ACHN (cell line): ENCODE data around the gene FMN1.

ENCODE experiments used
- DNase-seq: peaks from one replicate; pipeline ENCODE4 v3.0.0-alpha.2; 2015
- in situ Hi-C: cut with HindIII; loops from 2 replicates; pipeline ENCODE4 v1.10.0; 2017; ENCODE audit warnings: low sequenced_read_pairs, low pct_ligation_motif_present, low pct_unique_long_range_greater_than_20kb

The FMN1 gene

GRCh38 chr15:32844118-32844711 is 350.3 kb downstream of the FMN1 start:
- in situ Hi-C loops: loop anchor here (25.0 kb wide), 1 partner anchor 143 kb away; no protein-coding TSS in a partner anchor
- DNase-seq: peak; percentile 42

- in situ Hi-C loops: loop anchor here (25.0 kb wide), 1 partner anchor 144 kb away; no protein-coding TSS in a partner anchor
- DNase-seq: no peak
Observed at GRCh38 chr15:32843219-32843815, 351.2 kb downstream of the FMN1 start.

- in situ Hi-C loops: loop anchor here (25.0 kb wide), 1 partner anchor 145 kb away; no protein-coding TSS in a partner anchor
- no peak for DNase-seq
Observed at GRCh38 chr15:32842081-32842480, 352.4 kb downstream of the FMN1 start.

GRCh38 chr15:32840507-32841245 is 353.8 kb downstream of the FMN1 start:
- DNase-seq: no peak
- in situ Hi-C loops: loop anchor here (25.0 kb wide), 1 partner anchor 147 kb away; no protein-coding TSS in a partner anchor

- in situ Hi-C loops: loop anchor here (25.0 kb wide), 1 partner anchor 148 kb away; no protein-coding TSS in a partner anchor
Observed at GRCh38 chr15:32838820-32839219, 355.7 kb downstream of the FMN1 start.

GRCh38 chr15:32838338-32838737 is 356.2 kb downstream of the FMN1 start:
- no peak for DNase-seq
- in situ Hi-C loops: loop anchor here (25.0 kb wide), 1 partner anchor 149 kb away; no protein-coding TSS in a partner anchor

More at GRCh38 chr15:32838820-32839219, 355.7 kb downstream of the FMN1 start:
- no peak for DNase-seq

- DNase-seq: no peak
- in situ Hi-C loops: loop anchor here (25.0 kb wide), 1 partner anchor 149 kb away; no protein-coding TSS in a partner anchor
Observed at GRCh38 chr15:32837935-32838334, 356.6 kb downstream of the FMN1 start.

GRCh38 chr15:32834156-32834555 is 360.4 kb downstream of the FMN1 start:
- in situ Hi-C loops: loop anchor here (25.0 kb wide), 1 partner anchor 153 kb away; no protein-coding TSS in a partner anchor
- DNase-seq: no peak

- in situ Hi-C loops: loop anchor here (25.0 kb wide), 1 partner anchor 154 kb away; no protein-coding TSS in a partner anchor
- DNase-seq: no peak
Observed at GRCh38 chr15:32833379-32833821, 361.1 kb downstream of the FMN1 start.

- in situ Hi-C loops: loop anchor here (25.0 kb wide), 1 partner anchor 156 kb away; no protein-coding TSS in a partner anchor
Observed at GRCh38 chr15:32831485-32831884, 363.0 kb downstream of the FMN1 start.

GRCh38 chr15:32830241-32830640 is 364.3 kb downstream of the FMN1 start:
- in situ Hi-C loops: loop anchor here (25.0 kb wide), 1 partner anchor 157 kb away; no protein-coding TSS in a partner anchor

More at GRCh38 chr15:32831485-32831884, 363.0 kb downstream of the FMN1 start:
- no peak for DNase-seq

GRCh38 chr15:32829436-32829835 is 365.1 kb downstream of the FMN1 start:
- in situ Hi-C loops: loop anchor here (25.0 kb wide), 1 partner anchor 158 kb away; no protein-coding TSS in a partner anchor

More at GRCh38 chr15:32830241-32830640, 364.3 kb downstream of the FMN1 start:
- DNase-seq: no peak

GRCh38 chr15:32828507-32829186 is 365.9 kb downstream of the FMN1 start:
- DNase-seq: peak; percentile 13
- in situ Hi-C loops: loop anchor here (25.0 kb wide), 1 partner anchor 159 kb away; no protein-coding TSS in a partner anchor

More at GRCh38 chr15:32829436-32829835, 365.1 kb downstream of the FMN1 start:
- DNase-seq: no peak

- in situ Hi-C loops: loop anchor here (25.0 kb wide), 1 partner anchor 161 kb away; no protein-coding TSS in a partner anchor
Observed at GRCh38 chr15:32826685-32827084, 367.8 kb downstream of the FMN1 start.

GRCh38 chr15:32825219-32825618 is 369.3 kb downstream of the FMN1 start:
- in situ Hi-C loops: loop anchor here (25.0 kb wide), 1 partner anchor 162 kb away; no protein-coding TSS in a partner anchor
- DNase-seq: no peak

More at GRCh38 chr15:32826685-32827084, 367.8 kb downstream of the FMN1 start:
- DNase-seq: no peak

GRCh38 chr15:32824777-32825176 is 369.7 kb downstream of the FMN1 start:
- in situ Hi-C loops: loop anchor here (25.0 kb wide), 1 partner anchor 163 kb away; no protein-coding TSS in a partner anchor
- DNase-seq: peak; percentile 82

- DNase-seq: no peak
- in situ Hi-C loops: no loop called here
Observed at GRCh38 chr15:32823750-32824149, 370.8 kb downstream of the FMN1 start.

GRCh38 chr15:32822739-32823138 is 371.8 kb downstream of the FMN1 start:
- DNase-seq: no peak
- in situ Hi-C loops: no loop called here
